NB4 (cell line): ENCODE results near the gene ANKH.

Experiments
- DNase-seq: peaks from one replicate; pipeline ENCODE4 v3.0.0; 2010; ENCODE audit warnings: low read depth
- H3K4me3 ChIP-seq: one replicate; pipeline ENCODE4 v1.5.1; 2011; ENCODE audit warnings: mild to moderate bottlenecking, low read depth, low read length, moderate library complexity
- MAX ChIP-seq: IDR thresholded peaks from 2 replicates; pipeline ENCODE4 v1.6.1; 2011; ENCODE audit warnings: low read depth, low read length
- MYC ChIP-seq: IDR thresholded peaks from 2 replicates; pipeline ENCODE4 v1.6.1; 2011; ENCODE audit warnings: low read depth, low read length
- POLR2A ChIP-seq: IDR thresholded peaks from 2 replicates; pipeline ENCODE4 v1.6.1; 2011; ENCODE audit warnings: mild to moderate bottlenecking; ENCODE audit not compliant: insufficient read length; ENCODE audit errors: extremely low read depth
- TF ChIP-seq, protein P1 (sequence below): IDR thresholded peaks from one replicate; pipeline ENCODE4 v1.5.1; 2012; ENCODE audit warnings: low read depth, low read length

Gene ANKH

DNA sequence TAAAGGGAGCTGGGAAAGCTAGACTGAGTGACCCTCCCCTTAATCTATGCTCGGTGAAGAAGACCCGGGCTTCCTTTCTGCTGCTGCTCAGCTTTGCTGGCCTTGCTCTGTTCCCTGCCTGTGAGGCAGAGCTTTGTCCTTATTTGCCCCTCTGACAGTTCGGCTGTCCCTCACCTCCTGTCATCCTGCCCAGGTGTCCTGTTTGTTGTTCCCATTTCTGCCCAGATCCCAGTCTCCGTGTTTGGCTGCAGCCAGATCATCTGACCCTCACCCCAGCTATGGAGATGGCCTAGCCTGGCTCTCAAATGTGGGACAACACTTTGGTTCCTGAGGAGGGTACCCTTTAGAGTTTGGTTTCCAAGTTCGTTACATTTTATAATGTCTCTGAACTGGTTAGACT is 186.8 kb downstream of the ANKH start:
- no peak for TF ChIP-seq POLR2A
- TF ChIP-seq, protein P1, sequence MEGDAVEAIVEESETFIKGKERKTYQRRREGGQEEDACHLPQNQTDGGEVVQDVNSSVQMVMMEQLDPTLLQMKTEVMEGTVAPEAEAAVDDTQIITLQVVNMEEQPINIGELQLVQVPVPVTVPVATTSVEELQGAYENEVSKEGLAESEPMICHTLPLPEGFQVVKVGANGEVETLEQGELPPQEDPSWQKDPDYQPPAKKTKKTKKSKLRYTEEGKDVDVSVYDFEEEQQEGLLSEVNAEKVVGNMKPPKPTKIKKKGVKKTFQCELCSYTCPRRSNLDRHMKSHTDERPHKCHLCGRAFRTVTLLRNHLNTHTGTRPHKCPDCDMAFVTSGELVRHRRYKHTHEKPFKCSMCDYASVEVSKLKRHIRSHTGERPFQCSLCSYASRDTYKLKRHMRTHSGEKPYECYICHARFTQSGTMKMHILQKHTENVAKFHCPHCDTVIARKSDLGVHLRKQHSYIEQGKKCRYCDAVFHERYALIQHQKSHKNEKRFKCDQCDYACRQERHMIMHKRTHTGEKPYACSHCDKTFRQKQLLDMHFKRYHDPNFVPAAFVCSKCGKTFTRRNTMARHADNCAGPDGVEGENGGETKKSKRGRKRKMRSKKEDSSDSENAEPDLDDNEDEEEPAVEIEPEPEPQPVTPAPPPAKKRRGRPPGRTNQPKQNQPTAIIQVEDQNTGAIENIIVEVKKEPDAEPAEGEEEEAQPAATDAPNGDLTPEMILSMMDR: no peak
- TF ChIP-seq MYC: no peak
- TF ChIP-seq MAX: no peak
- no peak overlapping the region for H3K4me3 ChIP-seq
- DNase-seq: no peak

DNA sequence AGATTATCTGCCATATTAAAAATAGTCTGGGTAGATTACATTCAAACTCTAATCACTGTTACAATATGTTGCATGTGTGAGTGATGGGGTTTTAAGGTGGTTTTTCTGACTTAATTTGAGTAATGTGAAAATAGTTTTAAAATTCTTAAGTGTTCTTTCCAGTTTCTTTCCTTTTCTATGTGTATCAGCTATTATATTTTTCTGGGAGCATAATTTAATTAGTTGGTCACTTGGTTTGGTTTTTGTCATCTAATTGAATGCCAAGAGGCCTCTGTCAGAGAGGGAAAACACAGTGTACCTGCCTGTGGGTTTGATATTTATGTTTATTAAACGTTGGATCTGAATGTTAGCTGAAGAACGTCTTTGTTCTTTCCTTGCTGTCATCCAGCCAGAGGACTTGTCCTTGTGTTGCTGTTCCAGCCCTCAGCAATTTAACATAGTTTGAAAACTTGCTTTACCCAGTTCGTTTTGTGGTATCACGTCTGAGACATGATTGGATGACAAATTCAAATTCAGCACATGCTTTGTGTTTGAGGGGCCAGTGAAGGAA is 187.6 kb downstream of the ANKH start:
- no peak overlapping the region for H3K4me3 ChIP-seq
- no peak for TF ChIP-seq MAX
- no peak for TF ChIP-seq MYC
- no peak for TF ChIP-seq POLR2A
- TF ChIP-seq, protein P1: no peak
- no peak for DNase-seq

DNA sequence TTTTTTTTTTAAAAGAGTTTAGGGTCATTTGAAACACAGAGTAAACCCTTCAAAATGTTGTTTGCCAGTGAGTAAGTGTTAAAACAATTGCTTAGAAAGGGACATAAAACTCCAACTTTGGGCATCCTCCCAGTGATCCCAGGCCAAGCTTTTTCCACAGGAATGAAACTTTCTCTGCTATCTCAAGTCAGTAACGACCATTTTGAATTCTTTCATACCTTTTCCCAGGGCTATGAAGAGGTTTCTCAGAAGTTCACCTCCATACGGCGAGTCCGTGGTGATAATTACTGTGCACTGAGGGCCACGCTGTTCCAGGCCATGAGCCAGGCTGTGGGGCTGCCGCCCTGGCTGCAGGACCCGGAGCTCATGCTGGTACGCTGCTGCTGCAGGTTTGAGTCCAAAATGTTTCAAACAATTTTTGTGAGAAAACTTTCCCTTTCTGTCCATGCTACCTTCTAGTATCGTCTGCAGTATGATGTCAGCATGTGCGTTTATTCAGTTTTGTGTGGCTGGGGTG is 190.3 kb downstream of the ANKH start:
- no peak overlapping the region for H3K4me3 ChIP-seq
- TF ChIP-seq POLR2A (no peak), MAX (no peak), MYC (no peak)
- TF ChIP-seq, protein P1: no peak
- DNase-seq: no peak

- no peak for TF ChIP-seq MYC
- TF ChIP-seq POLR2A: no peak
- TF ChIP-seq MAX: no peak
- TF ChIP-seq, protein P1: no peak
- DNase-seq: no peak
- H3K4me3 ChIP-seq: no peak overlapping the region
Measured at GRCh38 chr5:14679595-14679994, 192.0 kb downstream of the ANKH start.

DNA sequence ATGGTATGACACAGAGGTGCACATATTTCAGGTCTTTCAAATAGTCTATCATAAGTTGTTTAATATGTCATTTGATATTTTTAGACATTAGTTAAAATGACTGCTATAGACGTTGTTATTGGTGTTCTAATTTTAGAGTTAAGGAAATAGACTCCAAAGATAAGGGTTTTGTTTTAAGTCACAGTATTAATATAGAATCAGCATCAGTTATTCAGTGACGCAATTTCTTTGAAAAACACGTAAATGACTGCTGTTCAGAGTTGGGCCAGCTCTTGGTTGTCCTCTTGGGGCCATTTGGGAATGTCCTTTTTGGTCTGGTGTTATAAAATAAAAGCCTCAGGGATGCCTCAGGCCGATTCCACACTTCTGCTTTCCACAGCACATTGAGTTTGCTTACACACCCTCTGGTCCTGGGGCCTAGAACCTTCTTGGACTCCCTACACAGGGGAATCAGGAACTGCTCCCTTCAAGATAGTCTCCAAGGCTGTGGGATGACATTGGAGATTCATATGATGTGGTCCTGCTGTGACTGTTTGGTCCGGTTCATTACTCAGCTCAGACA is 192.7 kb downstream of the ANKH start:
- TF ChIP-seq, protein P1: no peak
- TF ChIP-seq MYC (no peak), POLR2A (no peak), MAX (no peak)
- H3K4me3 ChIP-seq: no peak overlapping the region
- DNase-seq: no peak
